Stimulated activated CD8-positive, alpha-beta memory T cell treated with anti-CD3 and anti-CD28 coated beads, Interleukin-7, amount 100 ng/mL, for 1 hour (primary cell): ENCODE measurements around the gene FAM241A.
"Not testable (repeated sequence)": the region's sequence is repeated elsewhere in the genome, so short reads cannot be mapped to it uniquely, and the experiment has no call there.

ENCODE experiments used
- DNase-seq, 2 donors: peaks; one replicate each; pipeline ENCODE4 v3.0.0-alpha.2; 2020; ENCODE audit warnings: low read depth in 2 of 2

FAM241A gene

GRCh38 chr4:112138538-112138937, 6.7 kb upstream of the FAM241A start:
- DNase-seq: no peak

GRCh38 chr4:112140536-112140935, 4.7 kb upstream of the FAM241A start:
- DNase-seq: no peak

GRCh38 chr4:112141366-112142138, 3.7 kb upstream of the FAM241A start:
- DNase-seq: no peak

GRCh38 chr4:112142182-112142581, 3.1 kb upstream of the FAM241A start:
- no peak for DNase-seq

- DNase-seq: no peak
These were observed 1.5 kb upstream of the FAM241A start for GRCh38 chr4:112143781-112144180.

GRCh38 chr4:112144546-112145325, 518 bp upstream of the FAM241A start:
- no peak for DNase-seq

- peak; percentile 23 to 25 for DNase-seq
These were observed 692 bp downstream of the FAM241A start for GRCh38 chr4:112145790-112146501.

GRCh38 chr4:112146502-112146813, 1.2 kb downstream of the FAM241A start:
- no peak for DNase-seq

- no peak for DNase-seq
These were observed 2.4 kb downstream of the FAM241A start for GRCh38 chr4:112147697-112148096.

GRCh38 chr4:112150920-112151319, 5.7 kb downstream of the FAM241A start:
- no peak for DNase-seq

GRCh38 chr4:112152521-112152920, 7.3 kb downstream of the FAM241A start:
- no peak for DNase-seq

GRCh38 chr4:112153211-112153791, 8.0 kb downstream of the FAM241A start:
- DNase-seq: no peak

- no peak for DNase-seq
These were observed 10.9 kb downstream of the FAM241A start for GRCh38 chr4:112156112-112156511.

- no peak for DNase-seq
These were observed 11.3 kb downstream of the FAM241A start for GRCh38 chr4:112156553-112156952.

GRCh38 chr4:112163706-112164105, 18.5 kb downstream of the FAM241A start:
- not testable (repeated sequence) for DNase-seq

GRCh38 chr4:112167794-112168193, 22.5 kb downstream of the FAM241A start:
- DNase-seq: no peak

GRCh38 chr4:112168719-112169500, 23.7 kb downstream of the FAM241A start:
- no peak for DNase-seq

- DNase-seq: no peak
These were observed 25.3 kb downstream of the FAM241A start for GRCh38 chr4:112170451-112170993.

GRCh38 chr4:112171051-112171763, 26.0 kb downstream of the FAM241A start:
- DNase-seq: not testable (repeated sequence)

- no peak for DNase-seq
These were observed 26.9 kb downstream of the FAM241A start for GRCh38 chr4:112172180-112172579.
